Globus pallidus (tissue), 1 donor: ENCODE data around the gene ATP6V0A4.
"Not testable (repeated sequence)": the region's sequence is repeated elsewhere in the genome, so short reads cannot be mapped to it uniquely, and the experiment has no call there.

Experiments used
- DNase-seq: peaks from one replicate; pipeline ENCODE4 v3.0.0-alpha.2; 2015; ENCODE audit warnings: low spot score

The ATP6V0A4 gene

DNA sequence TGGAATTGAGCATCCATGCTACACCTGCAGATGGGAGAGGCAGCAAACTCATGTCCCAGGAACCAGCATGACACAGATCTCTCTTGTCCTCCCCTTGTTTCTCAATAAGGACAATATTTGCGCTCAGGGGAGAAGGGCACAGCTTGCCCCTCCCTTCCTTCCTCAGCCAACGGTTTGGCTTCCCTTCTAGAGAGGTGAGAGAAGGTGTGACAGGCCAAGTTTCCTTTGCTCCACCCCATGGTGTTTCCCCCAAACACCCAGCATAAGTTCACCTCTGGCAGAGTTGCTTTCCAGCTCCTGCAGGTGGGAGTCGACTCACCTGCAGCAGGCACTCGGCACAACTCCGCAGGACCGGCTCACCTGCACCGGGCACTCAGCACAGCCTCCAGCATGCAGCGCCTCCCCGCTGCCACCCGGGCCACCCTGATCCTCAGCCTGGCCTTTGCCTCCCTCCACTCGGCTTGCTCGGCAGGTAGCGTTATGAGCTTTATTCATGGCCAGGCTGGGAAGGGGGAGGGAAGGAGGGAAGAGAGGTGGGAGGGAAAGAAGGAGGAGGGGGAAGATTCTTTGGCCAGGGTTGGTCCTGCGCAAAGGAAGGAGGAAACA, at the start of gene ATP6V0A4, which contains the start of gene TMEM213:
ATP6V0A4 (minus strand) TSS at position 482 of the 606 bp plus-strand sequence. CDS start 26,949 bp downstream, outside the sequence.
TMEM213 (plus strand) TSS at position 280 of the 606 bp plus-strand sequence; CDS start at position 391, 111 bp downstream.
- DNase-seq: no peak

DNA sequence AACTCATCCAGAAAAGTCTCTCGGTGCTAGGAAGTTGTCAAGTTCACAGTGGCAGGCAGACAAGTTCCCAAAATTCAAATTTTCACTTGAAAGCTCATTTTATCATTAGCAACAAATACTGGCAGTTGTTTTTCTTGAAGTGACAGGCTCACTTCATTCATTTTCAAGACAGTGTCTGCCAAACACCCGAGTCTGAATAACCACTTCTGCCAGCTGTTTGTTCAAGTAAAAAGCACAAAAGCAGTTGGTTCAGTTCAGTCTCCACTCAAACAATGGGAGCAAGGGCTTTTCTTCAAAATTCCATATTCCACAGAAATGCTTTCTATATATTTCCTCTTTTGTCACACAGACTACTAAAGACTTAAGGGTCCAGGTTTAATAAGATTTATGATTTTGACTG, 47.7 kb upstream of the ATP6V0A4 start:
- DNase-seq: no peak

- no peak for DNase-seq
Observed at GRCh38 chr7:138843632-138844580, 45.9 kb upstream of the ATP6V0A4 start.

DNA sequence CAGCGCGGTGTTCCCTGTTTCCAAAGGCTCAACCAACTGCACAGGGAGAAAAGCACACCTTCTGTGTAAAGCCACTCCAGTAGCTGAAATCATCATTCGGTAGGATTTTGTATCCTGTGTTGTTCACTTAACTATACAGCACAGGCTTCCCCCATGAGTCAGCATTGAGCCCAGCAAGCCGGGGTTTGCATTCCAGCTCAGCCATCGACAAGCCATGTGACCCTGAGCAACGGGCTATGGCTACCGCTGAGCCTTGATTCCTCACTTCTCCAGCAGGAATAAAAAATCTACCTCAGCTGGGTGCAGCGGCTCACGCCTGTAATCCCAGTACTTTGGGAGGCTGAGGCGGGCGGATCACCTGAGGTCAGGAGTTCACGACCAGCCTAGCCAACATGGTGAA, 44.1 kb upstream of the ATP6V0A4 start:
- DNase-seq: no peak

DNA sequence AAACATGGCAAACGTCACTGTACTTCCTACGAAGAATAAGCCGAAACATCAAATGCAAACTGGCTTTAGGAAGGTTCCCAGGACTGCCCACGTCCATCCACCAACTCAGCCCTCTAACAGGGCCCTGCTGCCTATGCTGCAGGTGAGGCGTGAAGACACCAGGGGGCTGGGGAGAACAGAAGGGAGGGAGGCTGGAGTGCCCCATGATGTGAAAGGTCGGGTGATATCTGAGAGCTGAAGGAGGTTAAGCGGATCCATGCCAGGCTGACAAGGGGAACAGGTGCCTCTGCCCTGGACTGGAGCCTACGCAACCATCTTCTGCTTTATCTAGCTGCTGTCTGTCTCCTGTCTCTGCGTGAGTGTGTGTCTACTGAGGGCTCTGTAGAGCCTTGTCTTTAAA, 40.2 kb upstream of the ATP6V0A4 start:
- no peak for DNase-seq

GRCh38 chr7:138837627-138838026, 39.6 kb upstream of the ATP6V0A4 start:
- no peak for DNase-seq

- DNase-seq: no peak
Observed at GRCh38 chr7:138835087-138835486, 37.1 kb upstream of the ATP6V0A4 start.

DNA sequence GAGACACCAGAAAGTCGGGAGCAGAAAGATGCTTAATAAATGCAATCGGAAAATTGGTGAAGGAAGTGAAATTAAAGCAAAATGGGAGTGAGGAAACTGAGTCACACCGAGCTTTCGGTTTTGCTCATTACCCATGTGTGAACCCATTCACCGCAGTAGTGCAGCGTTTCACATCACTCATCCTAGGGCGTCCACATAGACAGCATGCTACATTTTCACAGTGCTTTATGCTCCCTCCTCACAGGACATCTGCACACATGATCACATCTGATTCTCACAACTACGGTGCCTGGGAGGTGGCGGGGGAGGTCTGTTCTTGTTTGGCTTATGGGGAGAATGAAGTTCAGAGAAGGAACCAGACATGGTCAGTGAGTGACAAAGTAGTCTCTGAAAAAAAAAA, 36.6 kb upstream of the ATP6V0A4 start:
- DNase-seq: no peak

GRCh38 chr7:138833596-138833995, 35.6 kb upstream of the ATP6V0A4 start:
- no peak for DNase-seq

DNA sequence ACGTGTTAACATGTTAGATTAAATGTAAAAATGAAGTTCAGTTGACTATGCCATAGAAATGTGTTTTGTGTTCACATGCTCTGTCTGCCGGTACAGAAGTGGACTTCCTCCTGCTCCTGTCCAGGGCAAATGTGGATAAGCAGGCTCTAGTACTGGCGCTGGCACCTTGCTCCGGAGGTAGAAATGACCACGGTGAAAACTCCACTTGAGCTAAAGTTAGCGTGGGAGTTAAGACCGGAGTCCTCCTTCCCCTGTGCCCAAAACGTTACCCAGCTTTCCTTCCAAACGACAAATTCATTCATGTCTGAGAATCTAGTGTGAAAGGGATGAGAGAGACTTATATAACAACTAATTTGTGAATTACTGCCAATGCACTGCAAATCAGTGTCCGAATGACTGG, 35.0 kb upstream of the ATP6V0A4 start:
- DNase-seq: no peak

DNA sequence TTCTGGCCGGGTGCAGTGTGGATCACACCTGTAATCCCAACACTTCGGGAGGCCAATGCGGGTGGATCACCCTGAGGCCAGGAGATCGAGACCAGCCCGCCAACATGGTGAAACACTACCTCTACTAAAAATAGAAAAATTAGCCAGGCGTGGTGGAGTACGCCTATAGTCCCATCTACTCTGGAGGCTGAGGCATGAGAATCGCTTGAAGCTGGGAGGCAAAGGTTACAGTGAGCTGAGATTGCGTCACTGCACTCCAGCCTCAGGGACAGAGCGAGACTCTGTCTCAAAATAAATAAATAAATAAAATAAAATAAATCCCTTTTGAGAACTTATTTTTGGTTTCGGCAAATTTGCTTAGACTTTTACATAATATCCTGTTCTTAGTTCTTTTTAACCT, 31.3 kb upstream of the ATP6V0A4 start:
- no peak for DNase-seq

DNA sequence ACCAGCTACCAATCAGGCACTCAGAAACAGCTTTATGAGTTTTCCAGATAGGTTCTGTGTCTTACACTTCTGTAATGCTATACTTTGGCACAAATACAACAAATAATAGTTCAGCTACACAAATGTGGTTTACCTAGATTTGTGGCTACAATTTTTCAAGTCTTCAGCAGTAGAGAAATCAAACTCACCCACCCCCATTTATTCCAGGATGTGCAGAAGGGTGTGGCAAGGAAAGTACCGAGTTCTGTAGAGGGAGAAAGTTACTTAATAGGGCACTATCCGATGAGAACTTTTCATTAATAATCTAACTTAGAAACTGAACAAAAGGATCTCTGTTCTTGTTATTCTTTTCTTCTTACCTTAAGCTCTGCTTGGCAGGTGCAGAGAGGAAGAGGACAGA, 30.3 kb upstream of the ATP6V0A4 start:
- DNase-seq: no peak

GRCh38 chr7:138825049-138825721, 27.2 kb upstream of the ATP6V0A4 start:
- no peak for DNase-seq

DNA sequence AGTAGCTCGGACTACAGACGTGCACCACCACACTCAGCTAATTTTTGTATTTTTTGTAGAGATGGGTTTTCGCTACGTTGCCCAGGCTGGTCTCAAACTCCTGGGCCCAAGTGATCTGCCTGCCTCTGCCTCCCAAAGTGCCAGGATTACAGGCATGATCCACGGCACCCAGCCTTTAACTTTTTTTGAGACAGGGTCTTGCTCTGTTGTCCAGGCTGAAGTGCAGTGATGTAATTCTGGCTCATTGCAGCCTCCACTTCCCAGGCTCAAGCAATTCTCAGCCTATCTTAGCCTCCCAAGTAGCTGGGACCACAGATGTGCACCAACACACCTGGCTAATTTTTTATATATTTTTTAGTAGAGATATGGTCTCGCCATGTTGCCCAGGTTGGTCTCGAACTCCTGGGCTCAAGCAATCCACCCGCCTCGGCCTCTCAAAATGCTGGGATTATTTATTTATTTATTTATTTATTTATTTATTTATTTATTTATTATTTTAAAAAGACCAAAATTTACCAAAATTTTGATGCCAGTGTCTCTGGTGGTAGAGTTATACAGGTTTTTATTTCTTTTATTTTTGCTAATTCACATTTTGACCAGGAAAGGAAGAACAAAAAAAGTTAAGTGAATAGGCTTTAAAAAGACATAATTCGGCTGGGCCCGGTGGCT, 25.0 kb upstream of the ATP6V0A4 start:
- DNase-seq: no peak

GRCh38 chr7:138821912-138822311, 23.9 kb upstream of the ATP6V0A4 start:
- no peak for DNase-seq

DNA sequence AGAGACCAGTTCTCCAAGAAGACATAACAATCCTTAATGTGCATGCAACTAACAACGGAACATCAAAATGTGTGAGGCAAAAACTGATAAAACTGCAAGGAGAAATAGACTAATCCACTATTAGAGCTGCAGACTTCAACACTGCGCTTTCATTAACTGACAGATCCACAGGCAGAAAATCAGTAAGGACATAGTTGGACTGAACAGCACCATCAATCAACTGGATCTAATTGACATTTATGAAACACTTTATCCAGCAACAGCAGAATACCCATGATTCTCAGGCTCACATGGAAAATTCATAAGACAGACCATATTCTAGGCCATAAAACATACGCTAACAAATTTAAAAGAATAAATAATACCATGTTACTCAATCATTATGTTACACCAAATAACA, 21.6 kb upstream of the ATP6V0A4 start:
- no peak for DNase-seq

- no peak for DNase-seq
Observed at GRCh38 chr7:138816650-138817049, 18.7 kb upstream of the ATP6V0A4 start.

DNA sequence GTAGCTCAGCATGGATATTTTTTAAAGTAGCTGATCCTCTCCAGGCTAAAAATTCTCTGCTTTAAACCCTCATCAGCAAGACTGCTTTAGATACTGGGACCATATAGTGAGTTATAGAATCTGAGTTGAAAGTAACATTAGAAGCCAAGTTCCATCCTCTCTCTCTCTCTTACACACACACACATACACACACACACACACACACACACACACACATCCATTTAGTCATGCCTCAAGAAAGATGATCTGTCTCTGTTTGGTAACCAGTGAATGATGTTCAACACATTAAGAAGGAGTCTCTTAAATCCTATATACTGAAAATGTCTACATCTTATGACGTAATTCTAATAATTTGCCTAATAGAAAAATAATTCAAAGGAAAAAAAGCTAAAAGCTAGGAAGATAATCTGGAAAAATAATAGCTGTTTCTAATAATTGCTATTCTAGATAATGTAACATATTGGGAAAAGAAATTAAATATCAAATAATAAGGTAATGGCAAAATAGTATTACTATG, 16.9 kb upstream of the ATP6V0A4 start:
- no peak for DNase-seq

DNA sequence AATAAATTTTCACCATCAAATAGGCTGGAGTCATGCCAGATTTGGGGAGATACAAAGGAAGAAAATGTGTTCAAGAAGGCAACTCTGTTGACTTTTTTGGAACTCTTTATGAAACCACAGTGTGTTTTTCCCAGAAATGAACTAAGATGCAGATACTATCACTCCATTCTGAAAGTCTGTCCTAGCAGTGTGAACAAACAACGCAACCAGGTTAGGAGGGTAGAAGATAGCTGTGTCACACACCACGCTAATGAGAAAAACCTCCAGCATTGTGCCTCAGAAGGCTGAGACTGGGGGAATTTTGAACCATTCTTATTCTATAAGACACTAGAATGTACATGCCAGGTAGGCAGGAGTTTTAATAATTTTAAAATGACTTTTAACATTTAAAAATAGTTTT, 15.9 kb upstream of the ATP6V0A4 start:
- DNase-seq: no peak

DNA sequence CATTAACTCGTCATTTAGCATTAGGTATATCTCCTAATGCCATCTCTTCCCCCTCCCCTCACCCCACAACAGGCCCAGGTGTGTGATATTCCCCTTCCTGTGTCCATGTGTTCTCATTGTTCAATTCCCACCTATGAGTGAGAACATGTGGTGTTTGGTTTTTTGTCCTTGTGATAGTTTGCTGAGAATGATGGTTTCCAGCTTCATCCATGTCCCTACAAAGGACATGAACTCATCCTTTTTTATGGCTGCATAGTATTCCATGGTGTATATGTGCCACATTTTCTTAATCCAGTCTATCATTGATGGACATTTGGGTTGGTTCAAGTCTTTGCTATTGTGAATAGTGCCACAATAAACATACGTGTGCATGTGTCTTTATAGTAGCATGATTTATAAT, 13.3 kb upstream of the ATP6V0A4 start:
- DNase-seq: not testable (repeated sequence)

- no peak for DNase-seq
Observed at GRCh38 chr7:138809346-138809745, 11.3 kb upstream of the ATP6V0A4 start.

DNA sequence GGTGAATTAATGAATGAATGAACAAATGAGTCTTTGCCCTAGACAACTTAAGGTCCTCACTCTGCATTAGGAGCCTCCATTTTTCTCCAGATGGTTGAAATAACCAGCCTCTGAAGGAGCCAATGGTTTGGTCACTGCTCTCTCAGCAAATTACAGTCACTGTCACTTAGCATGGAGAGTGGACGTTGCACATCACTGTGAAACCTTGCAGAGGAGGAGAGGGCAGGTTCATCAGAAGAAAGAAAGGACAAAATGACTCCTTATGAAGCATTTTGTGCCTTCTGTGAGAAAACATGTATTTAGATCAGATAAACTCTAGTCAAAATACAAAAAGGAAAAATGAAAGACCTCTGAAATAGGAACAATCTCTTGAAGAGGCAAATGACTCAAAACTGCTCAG, 6.6 kb upstream of the ATP6V0A4 start:
- DNase-seq: no peak
